GM12892 (cell line): ENCODE data around the gene EVC2.
"Not testable (repeated sequence)": the region's sequence is repeated elsewhere in the genome, so short reads cannot be mapped to it uniquely, and the experiment has no call there.

Experiments used
- DNase-seq: peaks from one replicate; pipeline ENCODE4 v3.0.0; 2011; ENCODE audit not compliant: insufficient read length
- FAIRE-seq: peaks from 2 replicates; lab custom pipeline; 2011; peaks lifted over from hg19 to GRCh38; lab: Jason Lieb, UNC
- POLR2A ChIP-seq: IDR thresholded peaks from 2 replicates; pipeline ENCODE4 v1.6.1; 2011; ENCODE audit warnings: low read depth, low read length, control low read depth
- POLR2AphosphoS5 ChIP-seq: IDR thresholded peaks from 2 replicates; pipeline ENCODE4 v1.6.1; 2011; ENCODE audit warnings: low read depth, low read length, control low read depth
- TAF1 ChIP-seq: IDR thresholded peaks from 2 replicates; pipeline ENCODE4 v1.6.1; 2011; ENCODE audit warnings: low read depth, mild to moderate bottlenecking, control low read depth, low read length, borderline replicate concordance

Gene EVC2

GRCh38 chr4:5742388-5742787, 34.0 kb upstream of the EVC2 start:
- no peak for FAIRE-seq
- TF ChIP-seq TAF1 (no peak), POLR2A (no peak), POLR2AphosphoS5 (no peak)
- no peak for DNase-seq

- FAIRE-seq (no peak), DNase-seq (no peak)
- TF ChIP-seq POLR2AphosphoS5 = no peak
- TF ChIP-seq TAF1 = no peak
- no peak for TF ChIP-seq POLR2A
These were observed 29.7 kb upstream of the EVC2 start for GRCh38 chr4:5738061-5738460.

GRCh38 chr4:5735463-5735862, 27.1 kb upstream of the EVC2 start:
- DNase-seq (no peak), FAIRE-seq (no peak)
- TF ChIP-seq POLR2A (no peak), POLR2AphosphoS5 (no peak), TAF1 (no peak)

- FAIRE-seq (no peak), DNase-seq (no peak)
- TF ChIP-seq POLR2AphosphoS5 (no peak), POLR2A (no peak), TAF1 (no peak)
These were observed 26.5 kb upstream of the EVC2 start for GRCh38 chr4:5734853-5735252.

- FAIRE-seq = no peak
- no peak for DNase-seq
- TF ChIP-seq TAF1 (no peak), POLR2A (no peak), POLR2AphosphoS5 (no peak)
These were observed 23.8 kb upstream of the EVC2 start for GRCh38 chr4:5732158-5732557.

GRCh38 chr4:5730993-5731990, 22.9 kb upstream of the EVC2 start:
- DNase-seq (no peak), FAIRE-seq (no peak)
- TF ChIP-seq POLR2AphosphoS5 = no peak
- no peak for TF ChIP-seq TAF1
- TF ChIP-seq POLR2A = no peak

GRCh38 chr4:5730436-5730835, 22.1 kb upstream of the EVC2 start:
- no peak for TF ChIP-seq POLR2AphosphoS5
- FAIRE-seq = no peak
- DNase-seq = no peak

GRCh38 chr4:5728412-5728811, 20.1 kb upstream of the EVC2 start:
- FAIRE-seq = not testable (repeated sequence)

GRCh38 chr4:5724377-5724776, 16.0 kb upstream of the EVC2 start:
- TF ChIP-seq POLR2A = no peak
- no peak for TF ChIP-seq TAF1
- no peak for TF ChIP-seq POLR2AphosphoS5
- FAIRE-seq (no peak), DNase-seq (no peak)

More at GRCh38 chr4:5728412-5728811, 20.1 kb upstream of the EVC2 start:
- DNase-seq = not testable (repeated sequence)

GRCh38 chr4:5722328-5722727, 14.0 kb upstream of the EVC2 start:
- TF ChIP-seq POLR2A (no peak), TAF1 (no peak), POLR2AphosphoS5 (no peak)
- FAIRE-seq = no peak

GRCh38 chr4:5721923-5722322, 13.6 kb upstream of the EVC2 start:
- FAIRE-seq = no peak
- DNase-seq = no peak
- TF ChIP-seq POLR2AphosphoS5 = no peak

More at GRCh38 chr4:5722328-5722727, 14.0 kb upstream of the EVC2 start:
- no peak for DNase-seq

- no peak for DNase-seq
- FAIRE-seq = no peak
- TF ChIP-seq TAF1 = no peak
- no peak for TF ChIP-seq POLR2AphosphoS5
- no peak for TF ChIP-seq POLR2A
These were observed 12.6 kb upstream of the EVC2 start for GRCh38 chr4:5720980-5721379.
